GM18951 (cell line): ENCODE measurements around the gene C3orf49.

ENCODE experiments used
- POLR2A ChIP-seq: IDR thresholded peaks from 4 replicates; pipeline ENCODE4 v1.6.1; 2011; ENCODE audit warnings: mild to moderate bottlenecking; ENCODE audit not compliant: insufficient read length, insufficient read depth; ENCODE audit errors: extremely low read depth
- in situ Hi-C: fragments of 300-500 bp; cut with MboI; formaldehyde crosslinking; loops from one replicate; pipeline ENCODE4 v1.12.0; 2022; ENCODE audit warnings: low sequenced_read_pairs, mixed read lengths, inconsistent platforms; ENCODE audit not compliant: unreplicated experiment

Gene C3orf49

DNA sequence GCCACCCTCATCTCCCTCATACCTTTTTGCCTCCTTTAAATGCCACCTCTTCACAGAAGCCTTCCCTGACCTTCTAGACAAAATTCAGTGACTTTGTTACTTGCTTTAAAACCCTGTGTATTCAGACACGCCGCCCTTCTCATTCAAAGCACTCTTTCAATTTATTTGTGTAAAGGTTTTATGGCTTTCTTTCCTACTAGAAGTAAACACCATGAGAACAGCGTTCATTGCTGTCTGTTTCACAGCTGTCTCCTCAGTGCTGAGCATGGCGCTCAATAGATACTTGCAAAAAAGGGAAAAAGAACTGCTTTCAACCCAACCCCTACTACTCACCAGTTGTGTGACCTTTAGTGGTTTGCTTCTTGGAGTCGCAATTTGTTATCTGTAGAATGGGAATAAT is 61.6 kb downstream of the C3orf49 start:
- in situ Hi-C loops, result no loop called here
- no peak for TF ChIP-seq POLR2A

DNA sequence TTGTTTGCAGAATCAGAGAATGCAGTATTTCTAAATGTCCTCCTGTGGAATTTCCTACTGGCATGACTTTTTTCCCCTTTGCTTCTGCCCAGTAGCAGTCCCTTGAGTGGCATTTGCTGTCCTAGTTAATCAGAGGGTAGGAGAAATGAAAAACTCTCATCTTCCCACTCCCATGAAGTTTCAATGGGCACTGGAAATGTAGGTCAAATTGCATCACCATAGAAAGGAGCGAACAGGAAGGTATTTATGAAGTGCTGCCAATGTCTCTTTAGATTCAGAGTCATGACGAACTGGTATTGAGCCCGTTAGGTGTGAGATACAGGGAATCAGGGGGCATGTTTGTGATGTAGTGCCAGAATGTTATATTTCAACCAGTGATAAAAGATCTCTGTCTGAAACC is 67.8 kb downstream of the C3orf49 start:
- TF ChIP-seq POLR2A, result no peak
- in situ Hi-C loops, result no loop called here

DNA sequence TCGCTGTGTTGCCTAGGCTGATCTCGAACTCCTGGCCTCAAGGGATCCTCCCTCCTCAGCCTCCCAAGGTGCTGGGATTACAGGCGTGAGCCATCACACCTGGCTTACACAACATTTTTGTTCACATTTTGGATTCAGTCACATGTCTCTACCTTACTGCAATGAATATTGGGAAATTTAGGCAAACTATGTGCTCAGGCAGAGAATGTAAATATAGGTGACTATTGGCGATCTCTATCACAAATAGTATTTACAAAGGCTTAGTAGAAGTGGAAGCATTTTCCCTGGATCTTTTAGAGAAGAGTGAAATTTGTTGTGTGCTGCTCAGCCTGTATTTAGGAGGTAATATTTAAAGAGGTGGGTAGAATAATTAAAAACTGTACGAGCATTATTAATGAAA is 72.4 kb downstream of the C3orf49 start:
- in situ Hi-C loops, result no loop called here
- no peak for TF ChIP-seq POLR2A

DNA sequence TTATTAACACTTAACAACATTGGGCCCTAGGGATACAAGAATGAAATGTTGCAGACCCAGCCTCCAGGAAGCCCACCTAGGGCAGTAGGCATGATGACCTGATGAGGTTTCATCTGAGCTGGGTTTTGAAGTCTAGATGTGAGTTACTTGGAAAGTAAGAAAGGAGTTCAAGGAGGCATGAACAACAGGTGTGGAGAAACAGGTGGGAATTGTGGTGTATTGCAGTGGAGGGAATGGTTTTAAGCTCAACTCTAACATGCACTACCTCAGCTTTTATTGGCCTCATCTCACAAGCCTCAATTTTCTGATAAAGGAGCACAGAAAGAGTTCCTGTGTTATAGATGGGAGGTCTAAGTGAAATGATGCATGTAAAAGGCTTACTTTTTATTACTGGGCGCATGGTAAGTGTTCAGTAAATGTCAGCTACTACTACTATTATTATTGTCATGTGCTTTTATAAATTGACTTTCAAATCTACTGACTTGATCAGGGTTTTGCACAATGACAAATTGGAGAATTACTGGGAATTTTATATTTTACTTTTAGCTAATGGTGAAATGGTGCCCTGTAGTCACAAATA is 73.8 kb downstream of the C3orf49 start:
- no peak for TF ChIP-seq POLR2A
- in situ Hi-C loops, result no loop called here

DNA sequence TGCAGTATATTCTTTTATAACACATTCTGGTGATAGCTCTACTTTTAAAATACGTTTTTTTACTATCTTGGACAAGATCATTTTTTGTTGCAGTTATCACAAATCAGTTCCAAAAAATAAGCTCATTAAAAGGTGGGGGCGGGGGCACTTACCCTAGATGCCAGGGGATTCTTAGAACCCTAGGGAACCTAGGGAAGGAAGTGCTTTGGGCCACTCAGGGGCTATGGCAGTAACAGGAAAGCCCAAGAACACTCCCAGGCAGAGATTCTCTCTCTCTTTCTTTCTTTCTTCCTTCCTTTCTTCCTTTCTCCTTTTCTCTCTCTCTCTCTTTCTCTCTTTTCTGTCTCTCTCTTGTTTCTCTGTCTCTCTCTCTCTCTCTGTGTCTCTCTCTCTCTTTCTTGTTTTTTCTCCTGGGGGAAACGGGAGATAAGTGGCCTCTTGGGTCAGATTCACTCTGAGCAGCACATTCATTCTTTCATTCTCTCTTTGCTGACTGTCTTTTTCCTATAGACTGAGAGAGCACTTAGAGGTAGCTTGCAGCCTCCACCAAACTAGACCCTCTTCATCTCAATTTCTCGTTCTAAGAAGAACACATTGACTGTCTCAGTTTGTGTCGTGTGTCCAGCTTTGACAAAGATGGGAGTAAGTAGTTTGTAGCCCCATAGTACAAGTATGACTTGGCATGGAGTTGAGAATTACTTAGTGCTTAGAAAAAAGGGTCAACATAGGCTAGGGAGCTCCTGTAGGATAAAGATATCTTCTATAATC is 76.5 kb downstream of the C3orf49 start:
- in situ Hi-C loops, result no loop called here

DNA sequence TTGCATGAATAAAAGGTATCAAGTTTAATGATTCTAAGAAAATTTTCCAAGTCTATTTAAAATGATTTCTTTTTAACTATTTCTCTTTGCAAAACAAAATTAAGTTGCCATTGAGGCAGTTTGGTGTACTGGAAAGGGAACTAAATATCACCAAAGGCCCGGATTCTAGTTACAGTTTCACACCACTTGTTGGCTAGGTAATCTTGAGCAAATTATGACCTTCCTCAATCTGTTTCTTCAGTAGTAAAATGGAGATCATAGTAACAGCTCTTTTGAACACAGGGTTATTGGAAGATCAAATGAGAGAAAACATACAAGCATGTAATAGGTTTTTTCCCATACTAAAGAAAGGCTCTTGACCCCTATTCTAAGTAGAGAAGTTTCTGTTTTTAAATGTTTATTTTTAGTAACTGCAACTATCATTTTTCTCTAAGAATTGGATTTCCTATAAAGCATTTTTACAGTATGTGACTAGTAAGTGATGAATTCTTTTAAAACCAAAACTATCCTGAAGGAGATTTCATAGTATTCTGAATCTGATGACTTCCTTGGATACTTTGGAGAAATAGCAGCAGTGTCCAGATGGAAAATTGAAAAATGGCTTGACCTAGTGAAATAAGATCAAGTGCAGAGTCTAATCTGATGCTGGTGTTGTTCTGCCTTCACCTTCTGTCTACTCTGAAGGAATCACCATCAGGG is 77.4 kb downstream of the C3orf49 start:
- TF ChIP-seq POLR2A, result no peak

More for the DNA sequence above, 76.5 kb downstream of the C3orf49 start:
- TF ChIP-seq POLR2A, result no peak

More for the DNA sequence above, 77.4 kb downstream of the C3orf49 start:
- in situ Hi-C loops, result no loop called here
